Motor neuron (in vitro differentiated cells): Measurements from ENCODE around the gene ADARB1. TPM values are rescaled to one million over a fixed set of nuclear protein-coding genes. Genes with fewer than 3 reads are reported as not detected.

Experiments
- ATAC-seq, 8 experiments: fragments of 200-7000 bp; cut with Tn5 transposase; replicated peaks in 6 of 8; 2 replicates each; pipeline ENCODE4 v1.8.0; 2021; ENCODE audit warnings: mild to moderate bottlenecking in 8 of 8, moderate library complexity in 8 of 8
- H3K27ac ChIP-seq, 2 donors: fragments of 250-450 bp; sonication (Bioruptor Pico); 2 replicates each; pipeline ENCODE4 v1.9.0; 2021; ENCODE audit warnings: antibody characterized with exemption in 2 of 2, mild to moderate bottlenecking in 2 of 2, moderate library complexity in 1 of 2
- H3K4me1 ChIP-seq, 2 donors: fragments of 250-450 bp; sonication (Bioruptor Pico); replicated peaks in 1 of 2; 2 replicates each; pipeline ENCODE4 v1.6.1; 2021; ENCODE audit warnings: antibody characterized with exemption in 2 of 2, mild to moderate bottlenecking in 2 of 2, moderate library complexity in 1 of 2
- H3K4me3 ChIP-seq, 5 donors: fragments of 250-450 bp; sonication (Bioruptor Pico); 2 replicates each; pipeline ENCODE4 v1.9.0; 2021; ENCODE audit warnings: antibody characterized with exemption in 5 of 5, mild to moderate bottlenecking in 5 of 5, moderate library complexity in 4 of 5
- WGBS, 10 experiments: fragments of 450-650 bp; shearing (Covaris generic); methylation state at CpG; one replicate each; pipeline ENCODE4 v1.0.0; 2022; 5-methylcytosine and 5-hydroxymethylcytosine counted together
- in situ Hi-C, 9 experiments: fragments of 400-800 bp; cut with MboI; loops; one replicate each; pipeline ENCODE4 v1.15.0; 2021; ENCODE audit warnings: low sequenced_read_pairs in 9 of 9, low pct_unique_long_range_greater_than_20kb in 2 of 9; ENCODE audit not compliant: unreplicated experiment in 9 of 9
- total RNA-seq, 8 experiments: library from RNA; unstranded; fragments of 300-600 nt; gene quantifications; 2 replicates each; pipeline versions ENCODE4 v1.2.3 to v1.2.4, GENCODE V29; 2022

Gene ADARB1
- total RNA-seq, 8 experiments from 2014 or later = 3.7 to 18.4 (median 8.2) TPM

DNA sequence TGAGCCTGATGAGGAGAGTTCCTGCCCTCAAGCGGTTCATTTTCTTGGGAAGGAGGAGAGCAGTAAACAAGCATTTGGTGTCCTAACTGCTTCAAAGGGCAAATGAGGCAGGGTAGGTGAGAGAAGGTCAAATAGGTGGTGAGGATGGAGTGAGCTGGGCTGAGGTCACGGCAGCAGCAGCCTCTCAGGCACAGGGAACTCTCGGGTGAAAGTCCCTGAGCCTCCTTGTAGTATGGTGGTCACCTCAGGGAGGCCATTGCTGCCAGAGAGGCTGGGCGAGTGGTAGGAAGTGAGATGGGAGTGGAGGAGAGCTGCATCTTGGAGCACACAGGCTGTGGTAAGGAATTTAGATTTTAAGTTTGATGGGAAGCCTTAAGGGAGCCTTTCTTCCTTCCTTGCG is 4.0 kb downstream of the ADARB1 start:
- H3K4me3 ChIP-seq = no peak overlapping the region
- peaks cover 13 to 14% of the 10 kb centered on the region in 2 donors for H3K4me1 ChIP-seq
- H3K27ac ChIP-seq = no peak overlapping the region
- in situ Hi-C loops = no loop called here
- no peak for ATAC-seq
- 70 to 100% (median 87%) methylated on average over 1 to 5 of the region's 5 CpGs; no CpG with 5 or more reads in 3 of the 10 experiments for WGBS, 10 experiments

DNA sequence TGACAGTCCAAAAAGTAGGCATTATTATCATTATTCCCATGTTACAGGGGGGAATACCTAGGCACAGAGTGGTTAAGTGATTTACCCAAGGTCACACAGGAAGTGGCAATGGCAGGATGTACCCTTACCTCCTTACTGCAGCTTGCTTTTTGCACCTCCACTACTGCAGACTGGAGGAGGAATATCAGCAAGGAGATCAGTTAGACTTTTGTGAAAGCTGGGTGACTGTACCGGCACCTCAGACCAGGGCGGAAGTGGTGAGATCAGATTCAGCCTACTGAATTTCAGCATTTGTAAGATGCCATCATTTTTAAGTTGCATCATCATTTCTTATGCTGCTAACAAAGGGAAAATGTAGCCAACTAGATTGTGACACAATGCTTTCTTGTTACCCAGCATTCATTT is 4.5 kb downstream of the ADARB1 start:
- 35 to 100% (median 89%) methylated on average over 1 to 2 of the region's 2 CpGs; no CpG with 5 or more reads in 2 of the 10 experiments for WGBS, 10 experiments
- peaks cover 11 to 12% of the 10 kb centered on the region in 2 donors for H3K4me1 ChIP-seq
- in situ Hi-C loops = no loop called here
- H3K4me3 ChIP-seq = no peak overlapping the region
- ATAC-seq = no peak
- no peak overlapping the region for H3K27ac ChIP-seq

DNA sequence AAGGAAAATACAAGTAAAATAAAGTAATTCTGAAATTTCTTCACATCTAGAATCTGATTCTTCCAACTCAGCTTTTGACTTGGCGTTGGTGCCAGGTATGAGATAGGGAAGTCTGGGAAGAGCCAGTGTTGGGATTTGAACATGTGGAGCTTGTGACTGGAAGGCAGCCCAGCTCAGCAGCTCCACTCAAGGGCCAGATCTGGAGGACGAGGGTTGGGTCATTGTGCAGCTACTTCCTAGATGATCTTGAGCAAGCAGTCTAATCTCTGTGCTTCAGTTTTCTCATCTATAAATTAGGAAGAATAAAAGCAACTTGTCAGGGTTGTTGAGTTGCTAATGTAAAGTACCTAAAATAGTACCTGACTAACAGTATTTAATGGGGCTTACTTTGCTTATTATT is 5.0 kb downstream of the ADARB1 start:
- no peak for ATAC-seq
- H3K4me1 ChIP-seq = peaks cover 11 to 12% of the 10 kb centered on the region in 2 donors
- no peak overlapping the region for H3K4me3 ChIP-seq
- WGBS, 10 experiments = 60 to 100% (median 80%) methylated on average over 1 to 2 of the region's 2 CpGs; no CpG with 5 or more reads in 3 of the 10 experiments
- no peak overlapping the region for H3K27ac ChIP-seq
- in situ Hi-C loops = no loop called here

DNA sequence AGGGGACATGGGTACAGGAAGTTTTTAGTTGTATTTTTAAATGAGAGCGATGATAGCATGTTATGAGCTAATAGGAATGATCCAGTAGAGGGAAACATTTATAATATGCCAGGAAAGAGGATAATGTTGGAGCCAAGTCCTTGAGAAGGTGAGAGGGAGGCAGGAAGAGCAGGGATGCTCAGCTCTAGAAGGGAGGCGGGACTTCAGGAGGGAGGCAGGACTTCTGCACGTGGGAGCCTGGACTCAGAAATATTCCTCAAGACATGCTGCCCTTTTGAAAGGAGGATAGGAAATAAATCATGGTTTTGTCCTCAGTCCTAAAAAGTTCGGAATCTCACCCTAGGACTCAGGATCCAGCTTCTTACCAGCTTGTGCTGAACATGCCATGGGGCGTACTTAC is 5.9 kb downstream of the ADARB1 start:
- no peak for ATAC-seq
- no peak overlapping the region for H3K27ac ChIP-seq
- no peak overlapping the region for H3K4me3 ChIP-seq
- in situ Hi-C loops = no loop called here
- H3K4me1 ChIP-seq = peaks cover 11 to 12% of the 10 kb centered on the region in 2 donors
- 66 to 100% (median 83%) methylated on average over 1 to 5 of the region's 5 CpGs; no CpG with 5 or more reads in 2 of the 10 experiments for WGBS, 10 experiments

DNA sequence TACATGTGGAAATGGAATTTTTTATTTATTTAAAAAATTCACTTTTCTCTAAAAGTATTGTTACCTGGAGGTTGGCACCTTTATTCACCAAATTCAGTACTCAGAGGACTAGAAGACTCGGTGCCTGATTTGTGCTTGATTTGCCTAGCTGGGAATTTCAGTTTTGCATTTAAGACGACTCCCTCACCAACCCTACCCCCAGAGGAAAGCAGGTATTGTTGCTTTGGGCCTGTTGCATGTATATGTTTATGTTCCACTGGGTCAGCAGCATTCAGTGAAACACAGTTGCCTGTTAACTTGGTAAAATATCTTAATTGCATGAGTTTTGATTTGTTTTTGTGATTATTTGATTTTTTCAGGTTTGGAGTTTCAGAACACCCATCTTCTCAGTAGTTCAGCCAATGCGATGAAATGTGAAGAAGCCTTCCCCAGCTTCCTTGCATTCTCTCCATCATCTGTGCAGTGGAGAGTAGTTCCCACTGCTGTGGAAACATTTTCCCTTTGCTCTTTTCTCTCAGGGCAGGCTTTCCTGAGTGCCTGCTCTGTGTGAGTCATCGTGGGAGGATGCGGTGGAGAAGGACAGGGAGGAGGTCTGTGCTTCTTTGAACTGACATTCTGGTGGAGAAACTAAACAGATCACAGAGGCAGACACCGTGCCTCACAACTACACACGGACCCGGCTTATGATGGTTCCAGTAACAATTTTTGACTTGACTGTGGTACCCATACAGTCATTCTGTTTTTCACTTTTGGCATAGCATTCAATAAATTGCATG is 6.4 kb downstream of the ADARB1 start:
- Histone ChIP-seq H3K4me3 (no peak overlapping the region), H3K4me1 (peaks cover 11 to 13% of the 10 kb centered on the region in 2 donors), H3K27ac (no peak overlapping the region)
- WGBS, 10 experiments = 0 to 86% (median 46%) methylated on average over 1 to 6 of the region's 8 CpGs; no CpG with 5 or more reads in 1 of the 10 experiments
- peak in 7 of 8 experiments; percentile 38 to 92 (median 52) for ATAC-seq
- in situ Hi-C loops = no loop called here

DNA sequence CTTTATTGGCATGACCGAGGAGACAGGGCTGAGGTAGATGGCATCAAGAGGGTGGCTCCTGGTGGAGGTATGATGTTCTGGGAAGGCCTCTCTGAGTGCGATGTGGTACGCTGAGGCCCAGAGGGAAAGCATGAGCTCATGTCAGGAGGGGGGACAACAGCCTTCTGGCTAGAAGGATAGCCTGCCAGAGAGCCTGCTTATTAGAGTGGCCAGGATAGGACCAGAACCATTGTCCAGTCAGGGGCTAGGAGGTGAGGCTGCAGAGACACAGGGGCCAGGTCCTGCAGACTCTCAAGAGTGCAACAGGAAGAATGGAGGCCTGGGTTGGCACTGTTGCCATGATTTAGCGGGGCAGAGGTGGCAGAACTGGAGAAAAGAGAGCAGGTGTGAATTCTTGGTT is 7.3 kb downstream of the ADARB1 start:
- in situ Hi-C loops = no loop called here
- WGBS, 10 experiments = 80 to 100% (median 100%) methylated on average over 1 to 2 of the region's 4 CpGs; no CpG with 5 or more reads in 3 of the 10 experiments
- H3K4me3 ChIP-seq = no peak overlapping the region
- no peak for ATAC-seq
- peaks cover 8 to 13% of the 10 kb centered on the region in 2 donors for H3K4me1 ChIP-seq
- H3K27ac ChIP-seq = no peak overlapping the region

DNA sequence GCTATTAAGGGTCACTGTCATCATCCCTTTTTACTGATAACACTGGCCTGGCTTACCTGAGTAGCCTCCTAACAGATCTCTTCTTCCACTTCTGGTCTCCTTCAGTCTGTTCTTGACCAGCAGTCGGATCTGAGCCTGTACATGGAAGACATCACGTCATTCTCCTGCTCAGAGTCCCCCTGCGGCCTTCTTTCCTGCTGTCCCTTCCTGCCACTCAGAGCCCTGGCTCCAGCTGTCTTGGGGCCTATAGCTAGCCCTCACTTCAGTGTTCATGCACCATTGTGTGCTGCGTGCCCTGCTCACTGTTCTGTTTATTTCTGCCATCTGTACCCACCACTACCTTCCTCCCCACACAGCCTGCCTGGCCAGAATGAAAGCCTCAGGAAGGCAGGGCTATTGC is 8.4 kb downstream of the ADARB1 start:
- ATAC-seq = no peak
- 82 to 100% (median 93%) methylated on average over 1 to 4 of the region's 4 CpGs; no CpG with 5 or more reads in 3 of the 10 experiments for WGBS, 10 experiments
- H3K4me1 ChIP-seq = peaks cover 13 to 17% of the 10 kb centered on the region in 2 donors
- in situ Hi-C loops = no loop called here
- no peak overlapping the region for H3K4me3 ChIP-seq
- no peak overlapping the region for H3K27ac ChIP-seq

DNA sequence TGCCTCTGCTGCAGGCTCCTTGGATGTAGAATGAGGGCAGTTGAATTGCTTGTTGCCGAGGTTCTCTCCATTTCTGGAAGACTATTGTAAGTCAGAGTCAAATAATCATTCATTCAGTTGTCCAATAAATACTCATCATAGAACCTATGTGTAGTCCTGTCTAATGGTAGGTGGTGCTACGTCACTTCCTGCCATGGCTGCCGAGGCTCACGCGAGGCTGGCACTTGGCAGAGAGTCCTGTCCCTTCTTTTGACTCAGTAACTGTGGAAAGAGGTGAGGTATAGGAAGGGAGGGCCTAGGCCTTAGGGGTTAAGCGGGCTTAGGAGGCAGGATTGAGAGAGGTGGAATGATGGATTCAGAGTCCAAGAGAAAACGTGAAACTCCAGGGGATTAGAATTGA is 9.7 kb downstream of the ADARB1 start:
- WGBS, 10 experiments = 78 to 100% (median 95%) methylated on average over 1 to 6 of the region's 7 CpGs; no CpG with 5 or more reads in 2 of the 10 experiments
- in situ Hi-C loops = no loop called here
- no peak overlapping the region for H3K4me3 ChIP-seq
- no peak for ATAC-seq
- peaks cover 13 to 17% of the 10 kb centered on the region in 2 donors for H3K4me1 ChIP-seq
- H3K27ac ChIP-seq = no peak overlapping the region

DNA sequence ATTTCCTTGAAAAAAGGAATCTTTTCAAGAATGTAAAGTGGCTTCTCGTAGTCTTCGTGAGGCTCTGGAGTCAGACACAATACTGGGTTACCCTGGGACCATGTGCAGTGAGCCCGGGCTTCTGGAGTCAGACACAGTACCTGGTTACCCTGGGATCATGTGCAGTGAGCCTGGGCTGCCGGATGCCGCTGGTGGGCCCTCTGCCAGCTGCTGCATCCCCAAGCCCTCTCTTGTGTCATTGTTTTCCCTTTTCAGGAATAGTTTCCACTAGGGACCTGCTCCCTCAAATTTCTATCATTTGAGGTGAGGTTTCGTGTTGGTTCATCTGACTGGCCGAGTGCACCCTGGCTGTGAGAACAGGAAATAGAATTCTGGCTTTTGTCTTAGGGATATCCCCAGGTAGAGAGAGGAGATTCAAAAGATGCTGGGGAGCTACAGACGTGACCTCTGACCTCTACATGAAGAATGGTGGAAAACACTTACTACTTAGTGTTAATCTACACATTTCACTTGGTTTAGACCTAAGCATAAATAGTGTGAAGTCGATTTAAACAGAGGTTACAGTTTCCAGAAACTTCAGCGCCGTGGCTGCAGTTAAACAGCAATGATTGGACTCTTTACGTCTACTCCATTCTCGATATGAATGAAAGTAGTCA is 10.6 kb downstream of the ADARB1 start:
- in situ Hi-C loops = no loop called here
- no peak overlapping the region for H3K4me3 ChIP-seq
- no peak for ATAC-seq
- WGBS, 10 experiments = 75 to 96% (median 85%) methylated on average over 2 to 12 of the region's 13 CpGs; no CpG with 5 or more reads in 1 of the 10 experiments
- peaks cover 13 to 17% of the 10 kb centered on the region in 2 donors for H3K4me1 ChIP-seq
- H3K27ac ChIP-seq = no peak overlapping the region

DNA sequence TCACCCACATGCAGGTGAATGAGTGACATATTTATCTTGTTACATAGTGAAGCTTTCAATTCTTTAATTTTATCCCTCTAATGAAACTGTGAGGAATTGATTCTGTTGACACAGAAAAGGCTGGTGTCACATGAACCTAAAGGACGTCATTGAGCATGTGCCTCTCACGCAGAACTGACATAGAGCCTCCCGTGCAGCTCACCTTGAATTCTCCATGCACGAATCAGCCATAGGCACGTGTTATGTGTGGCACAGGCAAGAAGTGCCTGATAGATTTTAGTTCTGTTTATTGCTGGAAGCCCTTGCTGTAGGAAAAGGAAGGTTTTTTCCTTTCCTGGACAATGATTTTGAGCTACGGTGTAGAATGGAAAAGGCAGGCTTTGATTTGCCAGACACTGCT is 11.3 kb downstream of the ADARB1 start:
- 73 to 94% (median 88%) methylated on average over 2 to 6 of the region's 6 CpGs; no CpG with 5 or more reads in 1 of the 10 experiments for WGBS, 10 experiments
- no peak overlapping the region for H3K4me3 ChIP-seq
- ATAC-seq = peak in 1 of 8 experiments; percentile 16
- in situ Hi-C loops = no loop called here
- no peak overlapping the region for H3K27ac ChIP-seq
- peaks cover 13 to 17% of the 10 kb centered on the region in 2 donors for H3K4me1 ChIP-seq

DNA sequence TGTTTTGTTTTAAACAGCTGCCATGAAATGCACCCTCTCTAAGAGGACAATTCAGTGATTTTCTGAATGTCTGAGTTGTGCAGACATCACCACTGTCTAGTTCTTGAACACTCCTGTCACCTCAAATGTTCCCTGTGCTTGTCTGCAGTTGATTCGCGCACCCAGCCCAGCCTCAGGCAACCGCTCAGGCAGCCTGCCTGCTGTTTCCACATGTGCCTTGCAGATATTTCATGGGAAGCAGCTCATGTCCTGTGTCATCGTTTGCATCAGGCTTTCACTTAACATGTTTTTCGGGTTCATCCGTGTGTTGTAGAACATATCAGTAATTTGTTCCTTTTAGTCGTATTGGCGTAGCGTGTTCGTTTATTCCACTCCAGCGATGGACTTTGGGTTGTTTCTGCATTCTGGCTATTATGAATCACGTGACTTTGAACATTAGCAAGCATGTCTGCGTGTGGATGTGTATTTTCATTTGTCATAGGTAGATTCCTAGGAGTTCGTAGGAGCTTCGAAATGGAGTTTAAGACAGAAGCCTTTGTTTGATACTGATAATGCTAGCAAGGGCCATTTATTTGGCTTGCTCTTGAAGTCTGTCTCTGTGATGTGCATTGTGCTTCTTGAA is 12.1 kb downstream of the ADARB1 start:
- ATAC-seq = peak in 5 of 8 experiments; percentile 52 to 81 (median 61)
- peak overlapping the region in 1 of 2 donors; percentile 31 for H3K27ac ChIP-seq
- in situ Hi-C loops = no loop called here
- no peak overlapping the region for H3K4me3 ChIP-seq
- H3K4me1 ChIP-seq = peaks cover 13 to 17% of the 10 kb centered on the region in 2 donors
- WGBS, 10 experiments = 49 to 100% (median 92%) methylated on average over 1 to 13 of the region's 15 CpGs

DNA sequence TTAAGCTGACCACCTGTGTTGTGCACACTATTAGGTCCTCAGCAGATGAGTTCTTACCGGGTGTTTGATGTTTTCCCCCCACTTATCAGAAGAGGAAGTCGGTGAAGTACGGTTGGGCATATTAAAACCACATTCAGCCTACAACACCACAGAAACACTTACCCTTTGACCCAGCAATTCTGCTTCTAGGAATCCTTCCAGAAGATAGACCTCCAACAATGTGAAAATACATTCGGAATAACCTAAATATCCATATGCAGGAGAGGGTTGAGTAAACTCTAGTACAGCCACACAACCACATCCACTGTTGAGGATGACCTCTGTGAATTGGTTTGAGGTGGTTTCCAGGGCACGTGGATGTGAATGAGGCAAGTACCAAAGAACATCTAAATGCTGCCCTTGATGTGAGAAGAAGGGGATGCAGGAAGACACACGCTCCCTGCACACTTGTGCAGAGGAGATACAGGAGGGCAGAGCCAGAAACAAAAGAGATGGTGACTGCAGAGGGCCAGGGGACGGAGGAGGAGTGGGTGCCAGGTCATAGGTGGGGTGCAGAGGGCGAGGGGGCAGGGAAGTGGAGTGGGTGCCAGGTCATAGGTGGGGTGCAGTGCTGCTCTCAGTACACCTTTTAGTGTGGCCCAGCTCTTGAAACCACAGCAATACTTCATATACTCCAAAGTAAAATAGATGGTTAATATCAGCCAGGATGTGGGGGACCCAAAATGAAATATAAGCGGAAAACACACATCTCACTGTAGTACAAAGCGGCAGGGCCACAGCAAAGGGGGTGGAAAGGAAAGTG is 12.8 kb downstream of the ADARB1 start:
- H3K4me3 ChIP-seq = no peak overlapping the region
- H3K27ac ChIP-seq = no peak overlapping the region
- 50 to 100% (median 86%) methylated on average over 1 to 7 of the region's 10 CpGs for WGBS, 10 experiments
- peaks cover 13 to 17% of the 10 kb centered on the region in 2 donors for H3K4me1 ChIP-seq
- in situ Hi-C loops = no loop called here
- no peak for ATAC-seq
